ENCODE data around the gene CSH2.
"Not testable (repeated sequence)": the region's sequence is repeated elsewhere in the genome, so short reads cannot be mapped to it uniquely, and the experiment has no call there.

The CSH2 gene

DNA sequence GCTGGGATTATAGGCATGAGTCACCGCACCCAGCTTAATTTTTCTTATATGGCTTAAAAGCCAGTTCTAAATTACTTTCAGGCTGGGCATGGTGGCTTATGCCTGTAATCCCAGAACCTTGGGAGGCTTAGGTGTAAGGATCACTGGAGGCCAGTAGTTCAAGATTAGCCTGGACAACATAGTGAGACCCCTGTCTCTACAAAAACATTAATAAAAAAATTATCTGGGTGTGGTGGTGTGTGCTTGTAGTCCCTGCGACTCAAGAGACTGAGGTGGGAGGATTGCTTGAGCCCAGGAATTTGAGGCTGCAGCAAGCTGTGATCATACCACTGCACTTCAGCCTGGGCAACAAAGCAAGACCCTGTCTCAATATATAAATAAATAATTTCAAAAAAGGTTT, 20.2 kb downstream of the CSH2 start:
- no peaks in the 10 kb centered on the region for H3K36me3 ChIP-seq (ENCODE audit: control insufficient read depth, insufficient read depth, low read length)
- H3K27ac ChIP-seq (ENCODE audit: low read depth, low read length, severe bottlenecking), result no peak overlapping the region
- H3K4me1 ChIP-seq (ENCODE audit: control insufficient read depth, insufficient read depth, low read length, poor library complexity, severe bottlenecking), result no peaks in the 10 kb centered on the region
- 100% methylated on average over 1 of the region's 2 CpGs for WGBS, 2 experiments (ENCODE audit: insufficient coverage in 2 of 2)
- H3K9me3 ChIP-seq (ENCODE audit: control insufficient read depth, low read length), result no peaks in the 10 kb centered on the region
- no peak overlapping the region for H3K4me3 ChIP-seq (ENCODE audit: extremely low read depth, insufficient read depth, low read length, poor library complexity, severe bottlenecking)

DNA sequence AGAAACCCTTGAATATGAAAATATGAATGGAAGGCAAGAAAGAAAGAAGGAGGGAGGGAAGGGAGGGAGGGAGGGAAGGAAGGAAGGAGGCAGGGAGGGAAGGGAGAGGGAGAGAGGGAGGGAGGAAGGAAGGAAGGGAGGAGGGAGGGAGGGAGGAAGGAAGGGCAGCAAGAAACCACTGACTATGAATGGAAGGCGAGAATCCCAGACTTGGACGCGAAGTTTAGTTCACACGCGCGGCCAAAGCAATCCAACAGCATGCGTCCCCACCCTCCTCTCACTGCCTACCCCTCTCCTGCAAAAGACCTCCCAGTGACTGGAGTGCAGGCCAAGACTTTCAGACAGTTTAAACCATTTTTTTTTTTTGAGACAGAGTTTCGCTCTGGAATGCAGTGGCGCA, 23.1 kb downstream of the CSH2 start:
- Histone ChIP-seq H3K36me3 (ENCODE audit: control insufficient read depth, insufficient read depth, low read length) (no peaks in the 10 kb centered on the region), H3K4me3 (ENCODE audit: extremely low read depth, insufficient read depth, low read length, poor library complexity, severe bottlenecking) (no peak overlapping the region), H3K27ac (ENCODE audit: low read depth, low read length, severe bottlenecking) (no peak overlapping the region), H3K4me1 (ENCODE audit: control insufficient read depth, insufficient read depth, low read length, poor library complexity, severe bottlenecking) (no peaks in the 10 kb centered on the region), H3K9me3 (ENCODE audit: control insufficient read depth, low read length) (no peaks in the 10 kb centered on the region)
- 91 to 98% methylated on average over 9 of the region's 9 CpGs for WGBS, 2 experiments (ENCODE audit: insufficient coverage in 2 of 2)

DNA sequence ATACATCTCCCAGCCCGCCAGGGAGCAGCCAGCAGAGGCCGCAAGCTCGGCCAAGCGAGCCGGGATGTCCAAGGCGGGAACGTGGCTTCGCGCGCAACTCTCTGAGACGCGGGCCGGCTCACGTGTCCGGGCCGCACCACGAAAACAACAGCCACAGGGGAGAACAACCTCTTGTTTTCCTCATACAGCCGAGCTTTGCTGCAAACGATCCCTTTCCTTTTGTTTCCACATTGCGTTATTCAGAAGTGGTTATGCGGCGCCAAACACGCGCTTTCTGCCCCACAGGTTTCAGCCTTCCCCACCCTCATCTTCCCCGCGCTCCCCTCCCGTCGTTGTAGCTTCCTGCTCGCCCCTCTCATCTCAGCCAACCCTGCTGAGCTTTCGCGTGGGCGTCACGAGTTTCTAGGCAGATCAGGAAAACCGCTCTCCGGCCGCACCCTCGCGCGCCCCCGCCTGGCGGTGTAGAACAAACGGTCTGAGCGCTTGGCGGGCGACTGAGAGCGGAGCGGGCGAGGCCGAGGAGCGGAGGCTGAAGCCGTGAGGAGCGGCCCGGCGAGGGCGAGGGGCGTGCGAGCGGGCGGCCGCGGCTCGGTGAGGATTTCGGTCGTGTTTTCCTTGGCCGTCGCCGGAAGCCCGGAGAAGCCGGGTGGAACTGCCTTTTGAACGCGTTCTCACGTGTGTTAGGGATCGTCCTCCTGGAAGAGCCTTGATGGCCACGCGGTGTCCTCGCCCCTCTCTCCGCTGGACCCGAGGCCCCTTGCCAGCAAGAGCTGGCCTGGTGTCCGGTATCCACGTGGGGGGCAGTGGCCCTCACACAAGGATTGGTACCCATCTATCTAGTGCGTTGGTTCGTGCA, 24.4 kb downstream of the CSH2 start:
- no peaks in the 10 kb centered on the region for H3K36me3 ChIP-seq (ENCODE audit: control insufficient read depth, insufficient read depth, low read length)
- no peak overlapping the region for H3K27ac ChIP-seq (ENCODE audit: low read depth, low read length, severe bottlenecking)
- no peaks in the 10 kb centered on the region for H3K4me1 ChIP-seq (ENCODE audit: control insufficient read depth, insufficient read depth, low read length, poor library complexity, severe bottlenecking)
- H3K9me3 ChIP-seq (ENCODE audit: control insufficient read depth, low read length), result no peaks in the 10 kb centered on the region
- no peak overlapping the region for H3K4me3 ChIP-seq (ENCODE audit: extremely low read depth, insufficient read depth, low read length, poor library complexity, severe bottlenecking)
- 73 to 77% methylated on average over 68 to 82 of the region's 82 CpGs for WGBS, 2 experiments (ENCODE audit: insufficient coverage in 2 of 2)

DNA sequence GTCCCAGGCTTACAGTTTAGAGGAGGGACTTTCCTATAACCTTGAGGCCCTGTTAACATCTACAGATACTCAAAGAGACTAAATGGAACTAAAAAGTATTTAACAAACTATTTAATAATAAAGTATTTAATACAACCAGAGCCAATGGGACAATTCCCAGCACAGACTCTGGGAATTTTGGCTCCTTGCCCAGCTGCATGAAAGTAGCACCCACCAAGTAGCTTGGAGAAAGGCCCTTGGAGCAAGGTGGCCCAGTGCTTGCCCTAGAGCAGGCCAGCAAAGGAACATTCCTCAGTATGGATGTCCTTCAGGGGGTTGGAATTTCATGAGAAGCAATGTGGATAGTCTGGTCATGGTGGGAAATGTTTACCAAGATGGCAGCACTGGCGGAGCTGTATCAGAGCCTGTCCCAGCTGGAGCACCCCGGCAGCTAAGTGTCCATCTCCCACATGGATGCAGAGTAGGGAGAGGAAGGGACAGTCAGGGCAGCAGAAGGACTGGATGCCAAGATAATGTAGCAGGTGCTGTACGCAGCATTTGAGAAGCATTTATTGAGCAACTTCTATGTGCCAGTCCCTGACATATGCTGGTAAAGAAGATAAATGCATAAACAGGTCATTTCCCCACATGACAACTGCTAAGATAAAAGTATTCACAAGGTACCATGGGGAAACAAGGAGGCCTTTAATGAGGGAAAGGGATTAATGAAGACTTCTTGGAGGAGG, 25.8 kb downstream of the CSH2 start:
- no peak overlapping the region for H3K27ac ChIP-seq (ENCODE audit: low read depth, low read length, severe bottlenecking)
- WGBS, 2 experiments (ENCODE audit: insufficient coverage in 2 of 2), result 95 to 100% methylated on average over 2 to 3 of the region's 3 CpGs

DNA sequence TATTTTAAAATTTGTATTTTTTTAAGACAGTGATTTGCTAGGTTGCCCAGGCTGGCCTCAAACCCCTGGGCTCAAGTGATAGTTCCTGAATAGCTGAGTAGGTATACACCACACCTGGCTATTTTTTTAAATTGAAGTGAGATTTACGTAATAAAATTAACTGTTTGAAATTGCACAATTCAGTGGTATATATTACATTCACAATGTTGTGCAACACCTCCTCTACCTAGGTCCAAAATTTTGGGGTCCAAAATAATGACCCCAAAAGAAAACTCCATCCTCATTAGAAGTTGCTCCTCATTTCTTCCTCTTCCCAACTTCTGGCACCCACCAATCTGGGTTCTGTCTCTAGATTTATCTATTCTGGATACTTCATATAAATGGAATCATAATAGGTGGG, 28.0 kb downstream of the CSH2 start:
- peaks cover 4% of the 10 kb centered on the region for H3K36me3 ChIP-seq (ENCODE audit: control insufficient read depth, insufficient read depth, low read length)
- peaks cover 8% of the 10 kb centered on the region for H3K4me1 ChIP-seq (ENCODE audit: control insufficient read depth, insufficient read depth, low read length, poor library complexity, severe bottlenecking)
- H3K4me3 ChIP-seq (ENCODE audit: extremely low read depth, insufficient read depth, low read length, poor library complexity, severe bottlenecking), result no peak overlapping the region
- no peak overlapping the region for H3K27ac ChIP-seq (ENCODE audit: low read depth, low read length, severe bottlenecking)
- H3K9me3 ChIP-seq (ENCODE audit: control insufficient read depth, low read length), result no peaks in the 10 kb centered on the region
- no CpG with 5 or more reads among the region's 1 CpG for WGBS, 2 experiments (ENCODE audit: insufficient coverage in 2 of 2)

More for the DNA sequence above, 25.8 kb downstream of the CSH2 start:
- Histone ChIP-seq H3K36me3 (ENCODE audit: control insufficient read depth, insufficient read depth, low read length) (no peaks in the 10 kb centered on the region), H3K4me3 (ENCODE audit: extremely low read depth, insufficient read depth, low read length, poor library complexity, severe bottlenecking) (no peak overlapping the region), H3K4me1 (ENCODE audit: control insufficient read depth, insufficient read depth, low read length, poor library complexity, severe bottlenecking) (no peaks in the 10 kb centered on the region), H3K9me3 (ENCODE audit: control insufficient read depth, low read length) (no peaks in the 10 kb centered on the region)

DNA sequence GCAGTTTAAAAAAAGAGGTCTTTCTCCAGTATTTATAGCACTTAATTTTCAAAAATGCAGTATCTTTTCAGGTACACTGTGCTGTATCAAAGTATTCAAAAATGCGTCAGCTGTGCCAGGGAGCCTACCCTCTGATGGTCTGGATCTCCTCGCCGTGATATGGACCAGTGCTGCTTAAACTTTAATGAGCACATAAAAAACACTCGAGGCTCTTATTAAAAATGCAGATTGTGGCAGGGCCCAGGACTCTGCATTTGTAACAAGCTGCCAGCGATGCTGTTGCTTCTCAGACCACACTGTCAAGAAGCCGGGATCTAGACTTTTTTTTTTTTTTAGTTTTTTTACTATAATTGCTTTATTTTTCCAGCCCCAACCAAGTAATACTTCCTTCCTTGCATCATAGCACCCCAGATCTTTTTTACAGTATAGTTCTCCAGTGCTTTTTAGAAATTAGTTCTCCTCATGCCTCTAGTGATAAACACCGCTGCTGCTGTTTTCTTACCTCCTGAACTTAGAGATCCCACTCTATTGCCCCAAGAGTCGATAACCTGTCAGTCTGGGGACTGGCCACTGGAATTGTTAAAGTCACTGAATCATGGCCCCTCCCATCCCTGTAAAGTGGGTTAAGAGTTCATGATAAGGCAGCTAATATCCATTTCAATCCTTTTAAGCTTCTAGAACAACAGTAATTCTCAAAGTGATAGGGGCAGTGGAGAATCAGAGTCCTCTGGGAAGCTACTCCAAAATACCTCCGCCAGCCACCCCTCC, 29.4 kb downstream of the CSH2 start:
- Histone ChIP-seq H3K36me3 (ENCODE audit: control insufficient read depth, insufficient read depth, low read length) (peaks cover 4% of the 10 kb centered on the region), H3K9me3 (ENCODE audit: control insufficient read depth, low read length) (no peaks in the 10 kb centered on the region), H3K4me1 (ENCODE audit: control insufficient read depth, insufficient read depth, low read length, poor library complexity, severe bottlenecking) (peaks cover 9% of the 10 kb centered on the region), H3K4me3 (ENCODE audit: extremely low read depth, insufficient read depth, low read length, poor library complexity, severe bottlenecking) (no peak overlapping the region), H3K27ac (ENCODE audit: low read depth, low read length, severe bottlenecking) (no peak overlapping the region)
- WGBS, 2 experiments (ENCODE audit: insufficient coverage in 2 of 2), result 90 to 98% methylated on average over 7 to 8 of the region's 9 CpGs

DNA sequence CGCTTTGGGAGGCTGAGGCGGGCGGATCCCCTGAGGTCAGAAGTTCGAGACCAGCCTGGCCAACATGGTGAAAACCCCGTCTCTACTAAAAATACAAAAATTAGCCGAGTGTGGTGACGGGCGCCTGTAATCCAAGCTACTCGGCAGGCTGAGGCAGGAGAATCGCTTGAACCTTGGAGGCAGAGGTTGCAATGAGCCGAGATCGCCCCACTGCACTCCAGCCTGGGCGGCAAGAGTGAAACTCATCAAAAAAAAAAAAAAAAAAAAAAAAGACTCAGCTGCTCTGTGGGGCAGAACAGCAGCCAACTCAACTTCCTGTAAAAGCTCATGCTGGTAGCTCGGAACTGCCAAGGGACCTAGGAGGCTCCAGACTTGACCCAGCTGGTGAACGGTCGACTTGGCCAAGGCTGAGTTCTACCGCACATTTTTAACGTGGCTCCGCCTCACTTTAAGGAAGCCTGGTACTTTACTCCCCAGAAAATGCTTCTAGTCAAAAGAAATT, 30.0 kb downstream of the CSH2 start:
- not testable (repeated sequence) for H3K36me3 ChIP-seq (ENCODE audit: control insufficient read depth, insufficient read depth, low read length); H3K9me3 ChIP-seq (ENCODE audit: control insufficient read depth, low read length); H3K4me1 ChIP-seq (ENCODE audit: control insufficient read depth, insufficient read depth, low read length, poor library complexity, severe bottlenecking)
- WGBS, 2 experiments (ENCODE audit: insufficient coverage in 2 of 2), result 73 to 82% methylated on average over 10 to 16 of the region's 19 CpGs
- peak overlapping the region; percentile 90 for H3K4me3 ChIP-seq (ENCODE audit: extremely low read depth, insufficient read depth, low read length, poor library complexity, severe bottlenecking)
- peak overlapping the region; percentile 45 for H3K27ac ChIP-seq (ENCODE audit: low read depth, low read length, severe bottlenecking)

DNA sequence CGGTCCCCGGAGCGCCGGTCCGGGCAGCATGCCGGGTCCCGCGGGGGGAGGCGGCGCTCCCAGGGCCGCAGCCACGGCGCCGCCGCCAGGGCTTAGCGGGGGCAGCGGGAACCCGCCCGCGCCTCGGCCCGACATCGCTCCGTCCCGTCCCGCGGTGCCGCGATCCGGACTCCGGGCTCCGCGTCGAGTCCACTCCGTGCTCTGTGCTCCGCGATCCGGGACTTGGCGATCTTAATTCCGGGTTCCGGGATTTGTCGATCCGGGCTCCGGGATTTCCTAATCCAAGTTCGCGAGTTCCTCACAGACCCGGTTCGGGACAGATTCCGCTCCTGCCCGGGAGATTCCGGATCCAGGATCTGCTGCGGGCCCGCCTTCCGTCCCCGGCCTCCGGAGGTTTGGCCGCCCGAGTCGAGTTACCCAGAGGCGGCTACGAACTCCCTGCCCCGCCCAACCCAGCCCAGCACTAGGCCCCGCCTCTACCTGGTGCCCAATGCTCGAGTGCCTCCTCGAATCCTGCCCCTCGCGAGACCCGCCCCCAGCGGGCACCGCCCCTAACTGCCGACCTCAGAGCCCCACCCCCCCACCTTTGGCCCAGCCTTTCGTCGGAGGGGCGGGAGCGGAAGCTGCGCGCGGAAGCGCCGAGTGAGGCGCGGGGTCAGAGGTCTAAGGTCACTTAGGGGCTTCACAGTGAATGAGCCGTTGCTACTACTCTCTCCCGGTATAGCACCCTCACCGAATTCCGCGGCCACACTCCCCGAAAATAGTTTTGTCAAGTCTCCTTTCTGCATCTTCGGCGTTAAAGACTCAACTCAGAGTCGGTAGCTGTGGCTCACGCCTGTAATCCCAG, 30.7 kb downstream of the CSH2 start, which contains the start of gene SMARCD2:
TSS of gene SMARCD2 (minus strand) at position 146 of the 847 bp plus-strand sequence. CDS start at position 135, 11 bp downstream.
- peak within 1 kb of the TSS; percentile 81 for H3K27ac ChIP-seq (ENCODE audit: low read depth, low read length, severe bottlenecking)
- no peaks in the 10 kb centered on the region for H3K9me3 ChIP-seq (ENCODE audit: control insufficient read depth, low read length)
- peak within 1 kb of the TSS; percentile 90 for H3K4me3 ChIP-seq (ENCODE audit: extremely low read depth, insufficient read depth, low read length, poor library complexity, severe bottlenecking)
- 2% methylated on average over 60 to 87 of the region's 92 CpGs for WGBS, 2 experiments (ENCODE audit: insufficient coverage in 2 of 2)
- peaks cover 9% of the 10 kb centered on the region for H3K36me3 ChIP-seq (ENCODE audit: control insufficient read depth, insufficient read depth, low read length)
- peaks cover 9% of the 10 kb centered on the region for H3K4me1 ChIP-seq (ENCODE audit: control insufficient read depth, insufficient read depth, low read length, poor library complexity, severe bottlenecking)

DNA sequence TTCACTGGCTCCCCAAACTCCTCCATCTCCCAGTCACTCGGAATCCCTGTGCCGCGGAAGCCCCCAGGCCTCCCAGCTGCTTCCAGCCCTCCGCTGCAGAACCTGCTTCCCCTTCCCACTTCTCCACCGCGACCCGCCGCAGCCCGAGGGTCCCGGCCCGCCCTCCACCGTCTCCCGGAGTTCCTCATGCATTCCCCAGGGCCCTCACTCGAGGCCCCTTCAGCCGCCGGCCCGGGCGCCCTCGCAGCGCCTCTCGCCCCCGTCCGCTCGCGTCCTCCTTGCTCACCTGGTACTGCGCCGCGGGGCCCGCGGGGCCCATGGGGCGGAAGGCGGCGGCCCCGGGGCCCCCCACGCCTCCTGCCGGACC, 31.3 kb downstream of the CSH2 start:
- peaks cover 9% of the 10 kb centered on the region for H3K4me1 ChIP-seq (ENCODE audit: control insufficient read depth, insufficient read depth, low read length, poor library complexity, severe bottlenecking)
- peaks cover 13% of the 10 kb centered on the region for H3K36me3 ChIP-seq (ENCODE audit: control insufficient read depth, insufficient read depth, low read length)
- no peaks in the 10 kb centered on the region for H3K9me3 ChIP-seq (ENCODE audit: control insufficient read depth, low read length)
- H3K27ac ChIP-seq (ENCODE audit: low read depth, low read length, severe bottlenecking), result peak overlapping the region; percentile 71
- WGBS, 2 experiments (ENCODE audit: insufficient coverage in 2 of 2), result 0 to 1% methylated on average over 23 to 33 of the region's 36 CpGs
- peak overlapping the region; percentile 90 for H3K4me3 ChIP-seq (ENCODE audit: extremely low read depth, insufficient read depth, low read length, poor library complexity, severe bottlenecking)

Measured in mesodermal cell (in vitro differentiated cells).